HK-2 (cell line): Measurements from ENCODE around the gene FEN1.

Source experiments
- DNase-seq: peaks from one replicate; pipeline ENCODE4 v3.0.0-alpha.2; 2018; ENCODE audit not compliant: unreplicated experiment

The FEN1 gene

GRCh38 chr11:61795459-61795858, 2.7 kb downstream of the FEN1 start:
- no peak for DNase-seq

- DNase-seq, result no peak
Observed at GRCh38 chr11:61795876-61796526, 3.3 kb downstream of the FEN1 start.

GRCh38 chr11:61797263-61797944, 4.7 kb downstream of the FEN1 start:
- DNase-seq, result peak; percentile 37

GRCh38 chr11:61799665-61800284, 7.1 kb downstream of the FEN1 start:
- no peak for DNase-seq

GRCh38 chr11:61800331-61801281, 7.9 kb downstream of the FEN1 start:
- no peak for DNase-seq

GRCh38 chr11:61802605-61803004, 9.9 kb downstream of the FEN1 start:
- no peak for DNase-seq

DNA sequence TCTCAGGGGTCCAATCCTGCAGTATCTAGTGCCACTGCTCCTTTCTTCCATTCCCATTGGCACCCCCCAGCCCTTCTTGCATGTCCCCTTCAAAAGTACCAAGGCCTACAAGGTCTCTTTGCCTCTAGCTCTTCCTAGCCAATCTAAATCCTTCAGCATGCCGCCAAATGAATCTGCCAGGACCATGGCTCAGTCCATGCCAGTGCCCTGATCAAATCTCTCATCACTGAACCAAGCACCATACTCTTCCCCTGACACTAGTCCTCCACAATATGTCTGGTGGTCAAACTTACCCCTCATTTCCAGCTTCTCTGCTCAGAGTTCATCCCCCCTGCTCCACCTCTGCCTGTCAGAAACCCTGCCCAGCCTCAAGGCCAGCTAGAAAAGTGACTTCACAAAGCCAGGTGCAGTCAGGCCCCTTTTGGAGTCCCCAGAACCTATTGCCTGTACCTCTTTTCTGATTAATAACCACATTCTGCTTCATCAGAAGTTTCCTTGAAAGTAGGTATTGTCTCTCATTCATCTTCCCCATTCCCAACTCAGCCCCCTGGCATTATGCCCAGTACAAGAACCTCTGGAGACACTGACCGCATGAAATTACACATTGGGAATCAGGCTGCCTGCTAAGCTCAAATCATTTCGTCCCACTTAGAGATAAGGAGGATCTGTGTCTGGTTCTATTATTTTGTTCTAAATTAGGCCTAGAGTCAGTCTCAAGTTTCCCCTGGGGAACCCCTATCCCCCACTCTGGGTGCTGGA, 11.4 kb downstream of the FEN1 start:
- DNase-seq, result no peak

DNA sequence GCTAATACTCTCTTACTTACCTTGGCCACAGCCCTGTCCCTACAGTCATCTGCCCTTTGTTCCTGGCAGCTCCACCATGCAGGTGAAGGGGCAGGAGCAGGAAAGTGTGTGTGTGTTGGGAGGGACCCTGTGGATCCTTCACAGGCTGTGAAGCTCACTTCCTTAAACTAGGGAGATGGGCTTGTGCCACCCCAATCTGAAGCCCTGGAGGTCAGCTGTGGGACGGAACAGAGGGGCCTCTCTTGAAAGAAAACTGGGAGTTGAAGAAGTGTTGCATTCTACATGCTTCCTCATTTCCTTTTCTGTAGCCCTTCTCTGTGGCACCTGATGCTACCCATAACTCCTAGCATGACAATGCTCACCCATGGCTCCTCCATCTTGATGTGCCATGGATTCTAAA, 12.4 kb downstream of the FEN1 start:
- no peak for DNase-seq

DNA sequence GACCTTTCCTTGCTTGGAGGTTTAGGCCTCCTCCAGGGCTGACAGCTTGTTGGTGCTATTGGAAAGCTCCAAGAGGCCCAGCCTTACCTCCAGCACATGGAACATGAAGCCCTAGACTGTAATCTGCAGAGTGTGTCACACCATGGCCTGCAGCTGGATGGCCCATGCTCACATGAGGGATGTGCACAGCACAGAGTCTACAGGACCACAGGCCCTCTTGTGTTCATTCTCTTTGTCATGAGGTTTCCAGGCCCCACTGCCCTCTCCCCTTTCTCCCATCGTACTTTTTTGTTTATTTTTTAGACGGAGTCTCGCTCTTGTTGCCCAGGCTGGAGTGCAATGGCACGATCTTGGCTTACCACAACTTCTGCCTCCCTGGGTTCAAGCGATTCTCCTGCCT, 14.1 kb downstream of the FEN1 start:
- no peak for DNase-seq

DNA sequence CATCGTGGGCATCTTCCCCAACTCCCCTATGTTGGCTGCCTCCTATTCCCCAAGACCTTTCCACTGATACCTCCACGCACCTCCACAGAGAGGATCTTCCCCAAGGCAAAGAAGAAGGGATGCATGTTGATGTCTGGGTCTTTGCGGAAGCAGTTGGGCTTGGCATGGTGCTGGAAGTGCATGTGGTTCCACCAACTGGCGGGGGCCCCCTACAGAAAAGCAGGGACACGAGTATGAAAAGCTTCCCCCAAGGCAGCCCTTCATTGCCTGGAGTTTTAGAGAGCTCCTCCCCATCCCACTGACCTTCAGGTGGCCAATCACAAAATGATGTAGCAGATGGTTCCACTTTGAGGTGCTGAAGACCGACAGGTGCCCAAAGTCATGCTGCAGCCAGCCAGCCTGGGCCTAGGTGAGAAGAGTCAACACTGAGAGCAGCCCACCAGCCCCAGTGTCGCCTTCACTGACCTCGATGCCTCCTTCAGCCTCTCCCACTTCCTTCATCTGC, 18.0 kb downstream of the FEN1 start:
- DNase-seq, result no peak

- DNase-seq, result no peak
Observed at GRCh38 chr11:61811831-61812230, 19.1 kb downstream of the FEN1 start.

DNA sequence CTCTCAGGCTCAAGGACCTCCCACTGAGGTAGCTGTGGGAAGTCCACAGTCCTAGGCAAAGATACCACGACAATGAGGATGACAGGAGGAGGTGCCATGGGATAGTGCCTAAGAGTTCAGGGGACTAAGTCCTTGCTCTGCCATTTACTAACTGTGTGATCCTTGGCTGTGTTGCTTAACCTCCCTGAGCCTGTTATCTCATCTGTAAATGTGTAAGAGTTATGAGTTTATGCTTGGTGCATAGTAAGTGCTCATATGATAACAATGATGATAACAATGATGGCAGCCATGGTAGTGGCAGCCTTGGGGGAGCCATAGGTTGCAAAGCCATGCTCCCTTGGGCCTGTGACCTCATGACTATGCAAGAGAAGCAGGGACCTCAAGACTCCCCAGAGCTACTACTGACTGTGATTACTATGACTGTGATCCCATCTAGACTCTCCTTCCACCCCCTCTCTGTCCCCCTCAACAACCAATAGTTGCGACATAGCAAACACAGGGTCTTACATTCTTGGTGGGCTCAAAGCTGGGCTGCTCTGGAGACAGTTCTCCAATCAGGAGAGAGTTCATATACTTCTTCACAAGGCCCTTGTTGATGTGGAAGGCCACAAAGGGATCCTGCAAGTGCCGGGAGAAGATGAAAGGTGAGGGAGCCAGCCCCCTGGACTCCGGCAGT, 20.2 kb downstream of the FEN1 start:
- no peak for DNase-seq

DNA sequence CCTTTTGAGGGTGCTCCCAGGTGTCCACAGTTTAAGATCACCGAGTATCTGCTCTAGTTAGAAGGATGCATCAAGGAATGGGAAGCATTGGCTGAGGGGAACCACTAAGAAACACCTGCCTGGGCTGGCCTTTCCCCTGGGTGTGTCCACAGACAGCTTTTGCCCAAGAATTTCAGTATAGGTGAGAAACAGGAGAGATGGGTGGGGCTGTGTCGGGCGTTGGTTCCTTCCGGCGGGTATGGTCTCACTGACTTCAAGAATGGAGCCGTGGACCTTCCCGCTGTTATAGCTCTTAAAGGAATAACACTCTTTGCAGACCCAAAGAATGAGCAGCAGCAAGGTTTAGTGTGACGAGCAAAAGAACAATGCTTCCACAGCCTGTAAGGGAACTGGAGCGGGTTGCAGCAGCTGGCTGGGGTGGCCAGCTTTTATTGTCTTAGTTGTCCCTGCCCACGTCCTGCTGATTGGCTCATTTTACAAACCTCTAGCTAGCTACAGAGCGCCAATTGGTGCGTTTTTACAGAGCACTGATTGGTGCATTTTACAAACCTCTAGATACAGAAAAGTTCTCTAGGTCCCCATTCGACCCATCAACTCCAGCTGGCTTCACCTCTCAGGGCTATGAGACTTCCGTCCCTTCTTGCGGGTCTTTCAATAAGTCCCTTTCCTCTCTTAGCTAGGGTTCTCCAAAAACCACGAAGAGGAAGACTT, 21.7 kb downstream of the FEN1 start:
- DNase-seq, result peak; percentile 29

DNA sequence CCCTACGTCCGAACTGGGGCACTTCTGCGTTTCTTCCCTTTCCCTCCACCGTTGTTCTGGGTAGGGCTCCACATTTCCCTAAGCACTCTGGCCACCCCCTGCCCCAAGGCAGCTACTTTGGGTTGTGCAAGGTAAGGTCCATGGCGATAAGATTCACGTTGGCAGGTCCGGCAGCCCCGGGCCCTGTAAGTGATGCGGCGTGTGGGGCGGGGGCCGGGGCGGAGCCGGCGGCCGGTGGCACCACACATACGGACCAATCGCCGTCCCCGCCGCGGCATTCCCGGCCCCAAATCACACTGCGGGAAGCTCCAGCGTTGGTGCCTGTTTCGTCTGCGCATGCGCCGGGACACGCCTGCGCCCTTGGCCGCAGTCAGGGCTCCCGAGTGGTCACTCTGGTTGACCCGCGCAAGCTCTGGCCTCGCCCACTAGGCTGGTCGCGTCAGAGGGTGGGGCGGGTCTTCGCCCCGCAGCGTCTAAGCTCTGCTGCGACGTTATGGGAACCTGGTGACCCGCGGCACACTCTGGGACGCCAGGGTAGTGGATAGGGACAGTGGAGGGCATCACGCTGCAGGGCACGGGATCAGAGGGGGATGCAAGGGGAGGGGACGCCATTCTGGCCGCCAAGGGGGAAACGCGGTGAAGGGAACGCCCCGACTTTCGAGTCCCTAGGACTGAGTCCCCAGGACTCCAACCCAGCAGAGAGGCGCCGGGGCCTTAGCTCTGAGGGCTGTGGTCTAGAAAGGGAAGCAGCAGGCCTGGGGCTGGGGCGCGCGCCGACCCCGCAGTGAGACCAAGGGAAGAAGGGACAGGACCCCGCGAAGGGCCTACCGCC, 22.5 kb downstream of the FEN1 start:
- peak; percentile 95 for DNase-seq

DNA sequence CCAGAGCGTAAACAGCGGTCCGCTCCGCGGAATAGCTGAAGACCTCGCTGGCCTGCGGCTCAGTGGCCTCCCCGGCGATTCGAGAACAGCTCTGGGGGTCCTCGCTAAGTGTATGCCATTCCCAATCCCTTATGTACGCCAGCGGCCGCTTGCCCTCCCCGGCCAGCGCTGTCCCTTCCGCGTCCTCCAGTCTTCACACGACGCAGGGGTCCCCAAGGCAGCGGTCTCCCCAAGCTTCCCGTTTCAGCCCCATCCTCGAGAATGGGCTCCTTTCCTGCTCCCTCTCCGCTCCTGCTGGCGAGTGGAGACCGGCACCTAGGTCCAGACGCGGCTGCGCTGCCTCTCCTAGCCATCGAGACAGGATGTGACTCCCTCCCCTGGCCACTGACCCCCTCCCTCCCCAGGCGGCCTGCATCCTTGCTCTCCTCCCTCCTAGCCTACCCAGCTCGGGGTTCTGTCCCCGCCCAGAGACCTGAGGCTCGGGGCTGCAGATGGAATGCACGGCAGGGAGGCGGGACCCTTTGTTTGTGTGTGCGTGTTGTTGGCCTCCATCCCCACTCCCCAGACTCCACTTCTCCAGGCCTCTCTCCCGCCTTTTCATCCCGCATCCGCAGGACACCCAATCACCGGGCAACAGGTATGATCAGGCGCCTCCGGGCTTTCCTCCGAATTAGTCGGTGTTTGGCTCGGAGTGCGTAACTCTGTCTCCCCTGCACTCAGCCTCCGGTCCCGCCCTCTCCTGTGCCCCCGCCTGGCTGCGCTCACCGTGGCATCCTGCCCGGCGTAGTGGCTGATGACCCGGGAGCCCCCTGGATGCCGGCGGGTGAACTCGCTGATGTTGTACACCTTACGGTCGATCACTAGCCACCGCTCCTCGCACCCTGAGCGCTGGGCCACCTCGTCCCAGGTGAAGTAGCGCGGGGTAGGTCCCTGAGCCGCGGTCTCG, 23.4 kb downstream of the FEN1 start:
- DNase-seq, result peak; percentile 79

GRCh38 chr11:61816736-61817455, 24.2 kb downstream of the FEN1 start, which contains the start of gene FADS1:
Gene FADS1 (minus strand): TSS chr11:61817003. CDS start chr11:61816929, 74 bp downstream.
- DNase-seq, result peak; percentile 93
